ENCODE results near the gene ASL.
"Not testable (repeated sequence)": the region's sequence is repeated elsewhere in the genome, so short reads cannot be mapped to it uniquely, and the experiment has no call there.

The ASL gene

DNA sequence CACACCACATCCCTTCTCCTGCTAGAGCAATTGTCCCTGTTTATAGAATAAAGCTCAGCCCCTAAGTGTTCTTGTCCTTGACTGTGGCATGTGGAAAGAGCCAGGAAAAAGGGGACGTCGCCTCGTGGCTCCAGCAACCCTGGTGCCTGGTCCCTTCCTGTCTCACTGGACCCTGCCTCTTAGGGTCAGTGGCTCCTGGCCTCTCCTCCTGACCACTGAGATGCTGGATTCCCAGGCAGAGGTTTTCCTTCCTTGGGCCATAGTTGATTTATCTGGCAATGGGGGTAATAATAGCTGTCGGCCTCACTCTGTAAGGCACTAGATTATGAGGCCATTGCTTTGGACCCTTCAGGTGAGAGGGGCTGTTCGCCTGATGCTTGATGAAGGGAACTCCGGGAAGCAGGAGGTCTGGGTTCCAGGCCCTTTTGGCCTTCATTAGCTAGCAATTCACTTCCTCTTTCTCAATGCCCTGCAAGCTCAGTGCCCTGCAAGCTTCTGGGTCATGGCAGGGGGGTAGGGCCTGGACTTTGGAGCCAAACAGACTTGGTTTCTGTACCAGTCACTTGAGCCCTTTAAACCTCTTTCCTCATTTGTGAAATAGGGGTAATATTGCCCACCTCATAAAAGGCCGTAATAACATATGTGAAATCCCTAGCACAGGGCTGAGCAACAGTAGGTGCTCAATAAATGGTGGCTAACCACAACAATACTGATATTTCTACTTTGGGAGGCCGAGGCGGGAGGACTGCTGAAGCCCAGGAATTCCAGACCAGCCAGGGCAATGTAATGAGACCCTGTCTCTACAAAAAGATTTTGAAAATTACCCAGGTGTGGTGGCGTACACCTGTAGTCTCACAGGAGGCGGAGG lies 1.1 kb downstream of the ASL start:
- no peak for DNase-seq (ENCODE audit: low read depth, low spot score)

- DNase-seq (ENCODE audit: low read depth, low spot score), result no peak
These were observed 2.4 kb downstream of the ASL start for GRCh38 chr7:66078067-66078466.

- DNase-seq (ENCODE audit: low read depth, low spot score), result no peak
These were observed 6.5 kb downstream of the ASL start for GRCh38 chr7:66082083-66082482.

DNA sequence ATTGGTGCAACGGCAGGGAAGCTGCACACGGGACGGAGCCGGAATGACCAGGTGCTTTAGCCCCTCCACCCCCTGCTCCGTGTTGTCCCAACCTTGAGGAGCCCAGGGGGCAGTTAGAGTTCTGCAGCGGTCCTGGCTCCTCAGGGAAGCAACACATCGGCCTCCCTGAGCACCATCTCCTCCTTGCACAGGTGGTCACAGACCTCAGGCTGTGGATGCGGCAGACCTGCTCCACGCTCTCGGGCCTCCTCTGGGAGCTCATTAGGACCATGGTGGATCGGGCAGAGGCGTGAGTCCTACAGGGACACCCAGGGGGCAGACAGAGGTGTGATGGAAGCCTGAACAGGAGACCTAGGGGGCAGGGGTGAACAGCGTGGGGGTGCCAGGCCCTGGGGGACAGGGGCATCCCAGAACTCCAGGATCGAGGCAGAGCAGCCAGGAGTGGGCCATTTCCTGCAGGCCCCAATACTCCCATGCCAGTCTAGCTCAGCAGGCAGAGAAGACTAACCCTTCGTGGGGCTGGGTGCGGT lies 7.3 kb downstream of the ASL start:
- DNase-seq (ENCODE audit: low read depth, low spot score), result no peak

- DNase-seq (ENCODE audit: low read depth, low spot score), result no peak
These were observed 8.1 kb downstream of the ASL start for GRCh38 chr7:66083677-66084076.

GRCh38 chr7:66088861-66089838 lies 13.5 kb downstream of the ASL start:
- DNase-seq (ENCODE audit: low read depth, low spot score), result no peak

- no peak for DNase-seq (ENCODE audit: low read depth, low spot score)
These were observed 17.0 kb downstream of the ASL start for GRCh38 chr7:66092654-66093053.

DNA sequence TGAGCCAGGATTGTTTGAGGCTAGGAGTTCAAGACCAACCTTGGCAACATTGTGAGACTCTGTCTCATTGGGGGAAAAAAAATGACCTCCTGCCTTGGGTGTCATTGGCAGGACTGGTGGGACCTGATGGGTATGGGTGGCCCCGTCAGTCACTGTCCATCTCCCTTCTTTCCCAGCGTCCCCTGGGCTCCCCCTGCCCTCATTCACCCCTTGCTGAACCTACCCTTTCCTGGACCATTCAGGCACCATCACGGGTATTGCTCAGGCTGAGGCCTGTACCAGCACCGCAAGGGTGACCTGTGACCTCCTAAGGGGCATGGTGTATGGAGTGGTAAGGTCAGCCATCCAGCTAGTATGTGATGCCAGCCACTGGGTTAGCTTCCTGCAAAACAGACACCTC lies 19.4 kb downstream of the ASL start:
- no peak for DNase-seq (ENCODE audit: low read depth, low spot score)

- no peak for DNase-seq (ENCODE audit: low read depth, low spot score)
These were observed 23.6 kb downstream of the ASL start for GRCh38 chr7:66099232-66099550.

GRCh38 chr7:66099551-66100407 lies 24.2 kb downstream of the ASL start:
- DNase-seq (ENCODE audit: low read depth, low spot score), result no peak

- DNase-seq (ENCODE audit: low read depth, low spot score), result no peak
These were observed 24.9 kb downstream of the ASL start for GRCh38 chr7:66100408-66101050.

GRCh38 chr7:66102168-66102567 lies 26.5 kb downstream of the ASL start:
- DNase-seq (ENCODE audit: low read depth, low spot score), result not testable (repeated sequence)

DNA sequence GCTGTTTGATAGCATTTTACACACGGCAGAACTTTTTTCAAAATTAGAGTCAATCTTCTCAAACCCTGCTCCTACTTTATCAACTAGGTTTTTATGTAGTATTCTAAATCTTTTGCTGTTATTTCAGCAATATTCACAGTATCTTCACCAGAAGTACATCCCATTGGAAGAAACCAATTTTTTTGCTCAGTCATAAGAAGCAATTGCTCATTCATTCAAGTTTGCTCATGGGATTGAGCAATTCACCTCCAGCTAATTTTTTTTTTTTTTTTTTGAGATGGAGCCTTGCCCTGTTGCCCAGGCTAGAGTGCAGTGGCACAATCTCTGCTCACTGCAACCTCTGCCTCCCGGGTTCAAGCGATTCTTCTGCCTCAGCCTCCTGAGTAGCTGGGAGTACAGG lies 28.4 kb downstream of the ASL start:
- not testable (repeated sequence) for DNase-seq (ENCODE audit: low read depth, low spot score)

DNA sequence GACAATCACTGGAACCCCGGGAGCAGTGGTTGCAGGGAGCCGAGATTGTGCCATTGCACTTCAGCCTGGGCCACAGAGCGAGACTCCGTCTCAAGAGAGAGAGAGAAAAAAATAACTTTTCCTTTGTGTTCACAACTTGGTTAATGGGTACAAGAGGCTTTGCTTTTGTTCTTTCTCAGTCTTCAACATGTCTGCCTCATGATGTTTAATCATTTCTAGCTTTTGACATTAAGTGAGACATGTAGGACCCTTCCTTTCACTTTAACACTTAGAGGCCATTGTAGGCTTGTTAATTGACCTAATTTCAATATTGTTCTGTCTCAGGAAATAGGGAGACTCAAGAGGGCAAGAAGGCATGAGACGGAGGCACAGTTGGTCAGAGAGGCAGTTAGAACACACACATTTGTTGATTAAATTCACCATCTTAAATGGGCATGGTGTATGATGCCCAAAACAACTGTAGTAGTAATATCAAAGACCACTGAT lies 29.7 kb downstream of the ASL start:
- DNase-seq (ENCODE audit: low read depth, low spot score), result no peak

- DNase-seq (ENCODE audit: low read depth, low spot score), result not testable (repeated sequence)
These were observed 32.8 kb downstream of the ASL start for GRCh38 chr7:66108410-66108809.

DNA sequence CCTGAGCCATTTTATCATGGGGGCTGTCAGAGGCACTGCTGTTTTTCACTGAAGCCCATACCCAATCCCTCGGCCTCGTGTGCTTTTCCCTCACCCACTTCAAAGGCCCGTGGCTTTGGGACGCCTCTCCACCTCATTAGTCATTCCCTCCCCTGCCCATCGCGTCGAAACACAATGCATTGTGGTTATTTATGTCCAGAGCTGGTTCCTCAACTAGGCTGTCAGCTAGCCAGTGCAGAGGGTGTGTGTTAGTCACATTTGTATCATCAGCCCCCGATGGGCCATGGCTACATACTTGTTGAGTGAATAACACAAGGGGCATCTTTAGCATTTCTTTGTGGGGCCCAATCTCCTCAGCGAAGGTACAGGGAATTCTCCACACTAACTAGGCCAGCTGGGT lies 35.2 kb downstream of the ASL start:
- DNase-seq (ENCODE audit: low read depth, low spot score), result no peak

- DNase-seq (ENCODE audit: low read depth, low spot score), result no peak
These were observed 39.4 kb downstream of the ASL start, which contains the start of gene CRCP for GRCh38 chr7:66114743-66115649. Gene CRCP, plus strand, starts transcription at chr7:66114847. Its CDS starts 116 bp downstream, at chr7:66114963.

DNA sequence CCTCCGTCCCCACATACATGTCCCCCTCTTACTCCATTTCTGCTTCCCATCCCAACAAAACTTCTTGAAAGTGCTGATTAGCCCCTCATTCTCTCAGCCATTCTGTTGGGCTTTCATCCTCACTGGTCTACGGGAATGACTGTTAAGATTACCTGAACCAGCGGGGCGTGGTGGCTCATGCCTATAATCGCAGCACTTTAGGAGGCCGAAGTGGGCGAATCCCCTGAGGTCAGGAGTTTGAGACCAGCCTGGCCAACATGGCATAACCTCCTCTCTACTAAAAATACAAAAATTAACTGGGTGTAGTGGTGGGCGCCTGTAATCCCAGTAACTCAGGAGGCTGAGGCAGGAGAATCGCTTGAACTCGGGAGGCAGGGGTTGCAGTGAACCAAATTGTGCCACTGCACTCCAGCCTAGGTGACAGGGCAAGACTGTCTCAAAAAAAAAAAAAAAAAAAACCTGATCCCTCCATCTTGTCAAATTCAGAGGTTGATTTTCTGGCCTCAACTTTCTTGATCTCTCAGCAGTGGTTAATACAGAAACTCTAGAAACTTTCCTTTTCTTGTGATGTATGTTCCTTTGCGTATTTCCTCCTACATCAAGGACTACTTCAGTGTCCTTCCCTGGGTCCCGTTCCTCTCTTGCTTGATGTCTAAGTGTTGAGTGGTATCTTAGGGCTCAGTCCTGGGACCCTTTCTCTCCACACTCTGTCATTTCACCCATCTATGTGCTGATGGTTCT lies 41.2 kb downstream of the ASL start:
- not testable (repeated sequence) for DNase-seq (ENCODE audit: low read depth, low spot score)

DNA sequence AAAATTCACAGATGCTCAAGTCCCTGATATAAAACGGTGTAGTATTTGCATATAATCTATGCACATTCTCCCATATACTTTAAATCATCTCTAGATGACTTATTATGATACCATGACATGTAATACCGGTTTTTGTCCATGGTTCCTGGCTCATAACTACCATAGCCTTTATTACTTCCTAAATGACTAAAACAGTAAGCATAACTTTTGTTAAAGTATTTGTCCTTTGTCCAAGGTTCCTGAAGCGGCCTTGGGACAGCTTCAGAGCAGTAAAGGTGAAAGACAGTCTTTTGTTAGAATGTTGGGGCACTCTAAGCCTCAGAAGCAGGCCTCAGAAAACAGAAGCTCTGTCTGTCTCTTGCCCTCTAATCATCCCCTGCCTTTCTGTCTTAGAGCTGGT lies 43.0 kb downstream of the ASL start:
- DNase-seq (ENCODE audit: low read depth, low spot score), result no peak
